WERI-Rb-1 (cell line): ENCODE results near the gene CCDC88A.

Source experiments
- DNase-seq: peaks from one replicate; pipeline ENCODE4 v3.0.0-alpha.2; 2020
- H3K27ac ChIP-seq: fragments of 250-450 bp; sonication (Bioruptor Pico); 2 replicates; pipeline ENCODE4 v1.5.1; 2020; ENCODE audit warnings: mild to moderate bottlenecking, moderate library complexity
- H3K27me3 ChIP-seq: fragments of 250-450 bp; sonication (Bioruptor Pico); 2 replicates; pipeline ENCODE4 v1.5.1; 2021; ENCODE audit warnings: mild to moderate bottlenecking, low read depth, moderate library complexity; ENCODE audit not compliant: insufficient read depth, severe bottlenecking
- H3K36me3 ChIP-seq: fragments of 250-450 bp; sonication (Bioruptor Pico); 2 replicates; pipeline ENCODE4 v1.5.1; 2020; ENCODE audit warnings: mild to moderate bottlenecking, moderate library complexity
- H3K4me3 ChIP-seq: 2 replicates; pipeline ENCODE4 v1.5.1; 2011; ENCODE audit warnings: low read depth, mild to moderate bottlenecking, control low read depth, low read length
- H3K9me3 ChIP-seq: fragments of 250-450 bp; sonication (Bioruptor Pico); 2 replicates; pipeline ENCODE4 v1.5.1; 2021; ENCODE audit warnings: mild to moderate bottlenecking, moderate library complexity; ENCODE audit not compliant: severe bottlenecking
- TF ChIP-seq, protein P1 (sequence below): IDR thresholded peaks from 2 replicates; pipeline ENCODE4 v1.5.1; 2011; ENCODE audit warnings: low read depth, mild to moderate bottlenecking, control low read depth, inconsistent platforms, low read length

Gene CCDC88A

DNA sequence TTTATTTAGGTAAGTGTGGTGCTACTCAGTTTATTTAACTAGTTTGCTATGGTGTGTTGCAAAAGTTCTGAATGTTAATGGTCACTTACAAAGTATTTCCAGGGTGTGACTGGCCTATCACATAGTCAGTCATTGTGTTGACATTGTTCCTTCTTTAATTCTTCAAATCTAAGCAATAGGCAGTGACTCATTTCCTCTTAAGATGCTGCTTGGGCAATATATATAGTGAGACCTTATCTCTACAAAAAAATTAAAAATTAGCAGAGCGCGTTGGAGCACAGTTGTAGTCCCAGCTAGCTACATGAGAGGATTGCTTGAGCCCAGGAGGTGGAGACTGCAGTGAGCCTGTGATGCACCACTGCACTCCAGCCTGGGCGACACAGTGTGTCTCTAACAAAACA is 5.8 kb upstream of the CCDC88A start:
- Histone ChIP-seq H3K36me3 (no peaks in the 10 kb centered on the region), H3K9me3 (no peaks in the 10 kb centered on the region), H3K27ac (no peak overlapping the region), H3K27me3 (no peaks in the 10 kb centered on the region), H3K4me3 (no peak overlapping the region)
- no peak for DNase-seq
- TF ChIP-seq, protein P1, sequence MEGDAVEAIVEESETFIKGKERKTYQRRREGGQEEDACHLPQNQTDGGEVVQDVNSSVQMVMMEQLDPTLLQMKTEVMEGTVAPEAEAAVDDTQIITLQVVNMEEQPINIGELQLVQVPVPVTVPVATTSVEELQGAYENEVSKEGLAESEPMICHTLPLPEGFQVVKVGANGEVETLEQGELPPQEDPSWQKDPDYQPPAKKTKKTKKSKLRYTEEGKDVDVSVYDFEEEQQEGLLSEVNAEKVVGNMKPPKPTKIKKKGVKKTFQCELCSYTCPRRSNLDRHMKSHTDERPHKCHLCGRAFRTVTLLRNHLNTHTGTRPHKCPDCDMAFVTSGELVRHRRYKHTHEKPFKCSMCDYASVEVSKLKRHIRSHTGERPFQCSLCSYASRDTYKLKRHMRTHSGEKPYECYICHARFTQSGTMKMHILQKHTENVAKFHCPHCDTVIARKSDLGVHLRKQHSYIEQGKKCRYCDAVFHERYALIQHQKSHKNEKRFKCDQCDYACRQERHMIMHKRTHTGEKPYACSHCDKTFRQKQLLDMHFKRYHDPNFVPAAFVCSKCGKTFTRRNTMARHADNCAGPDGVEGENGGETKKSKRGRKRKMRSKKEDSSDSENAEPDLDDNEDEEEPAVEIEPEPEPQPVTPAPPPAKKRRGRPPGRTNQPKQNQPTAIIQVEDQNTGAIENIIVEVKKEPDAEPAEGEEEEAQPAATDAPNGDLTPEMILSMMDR = no peak

DNA sequence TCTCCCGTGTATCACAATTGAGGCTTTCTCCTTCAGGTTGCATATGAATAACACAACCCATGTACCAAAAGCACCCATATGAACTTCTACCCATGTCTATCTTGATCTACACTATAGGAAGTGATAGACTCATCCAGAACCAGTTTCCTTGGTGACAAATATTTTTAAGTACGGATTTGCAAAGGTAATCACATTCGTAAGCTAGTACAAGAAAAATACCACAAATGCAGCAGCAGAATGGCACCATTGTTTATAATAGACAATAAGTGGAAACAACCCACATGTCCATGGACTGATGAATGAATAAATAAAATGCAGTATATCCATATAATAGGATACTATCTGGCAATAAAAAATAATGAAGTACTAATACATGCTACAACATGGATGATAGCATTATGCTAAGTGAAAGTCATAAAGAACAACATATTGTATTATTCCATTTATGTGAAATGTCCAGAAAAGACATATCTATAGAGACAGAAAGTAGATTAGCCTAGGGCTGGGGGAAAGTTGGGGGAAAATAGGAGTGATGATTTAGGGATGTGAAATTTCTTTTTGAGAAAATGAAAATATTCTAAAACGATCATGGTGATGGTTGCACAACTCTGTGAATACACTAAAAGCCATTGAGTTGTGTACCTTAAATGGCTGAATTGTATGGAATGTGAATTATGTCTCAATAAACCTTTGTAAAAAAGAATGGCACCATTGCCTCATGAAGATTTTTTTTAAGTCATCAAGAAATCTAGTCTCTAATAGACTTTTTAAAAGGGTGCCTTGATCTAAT is 3.4 kb upstream of the CCDC88A start:
- TF ChIP-seq, protein P1 = no peak
- Histone ChIP-seq H3K4me3 (no peak overlapping the region), H3K27me3 (no peaks in the 10 kb centered on the region), H3K9me3 (no peaks in the 10 kb centered on the region), H3K27ac (no peak overlapping the region), H3K36me3 (no peaks in the 10 kb centered on the region)
- no peak for DNase-seq

DNA sequence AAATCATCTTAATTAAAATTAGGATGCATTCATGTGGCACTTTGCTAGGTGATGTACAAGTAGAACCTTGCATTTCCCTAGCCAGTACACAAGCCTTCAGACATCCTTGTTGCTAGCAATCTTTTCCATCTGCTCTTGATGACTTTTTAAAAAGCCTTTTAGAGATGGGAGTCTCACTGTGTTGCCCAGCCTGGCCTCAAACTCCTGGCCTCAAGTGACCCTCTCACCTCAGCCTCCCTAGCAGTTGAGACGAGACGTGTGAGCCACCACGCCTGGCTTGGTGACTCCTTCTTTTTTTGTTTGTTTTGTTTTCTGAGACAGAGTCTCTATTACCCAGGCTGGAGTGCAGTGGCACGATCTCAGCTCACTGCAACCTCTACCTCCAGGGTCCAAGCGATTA is 1.7 kb upstream of the CCDC88A start:
- TF ChIP-seq, protein P1 = no peak
- Histone ChIP-seq H3K9me3 (no peaks in the 10 kb centered on the region), H3K27me3 (no peaks in the 10 kb centered on the region), H3K4me3 (no peak overlapping the region), H3K36me3 (no peaks in the 10 kb centered on the region), H3K27ac (no peak overlapping the region)
- no peak for DNase-seq

DNA sequence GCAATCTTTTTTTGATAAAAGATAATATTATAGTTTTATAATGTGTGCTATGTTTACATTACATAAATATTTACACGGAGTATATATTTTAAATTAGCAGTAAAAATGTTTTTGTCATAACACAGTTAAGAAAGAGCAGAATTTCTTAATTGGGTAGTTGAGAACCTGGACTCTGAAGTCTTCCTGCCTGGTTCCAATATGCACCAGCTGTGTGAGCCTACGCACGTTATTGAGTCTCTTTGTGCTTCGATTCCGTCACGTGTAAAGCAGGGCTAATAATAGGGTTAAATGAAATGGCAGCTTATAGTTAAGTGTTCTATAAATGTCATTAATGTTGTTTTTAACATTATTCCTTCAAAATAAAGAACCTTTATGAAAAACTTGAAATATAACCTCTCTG is 1.2 kb upstream of the CCDC88A start:
- H3K4me3 ChIP-seq = no peak overlapping the region
- DNase-seq = no peak
- no peak overlapping the region for H3K27ac ChIP-seq

DNA sequence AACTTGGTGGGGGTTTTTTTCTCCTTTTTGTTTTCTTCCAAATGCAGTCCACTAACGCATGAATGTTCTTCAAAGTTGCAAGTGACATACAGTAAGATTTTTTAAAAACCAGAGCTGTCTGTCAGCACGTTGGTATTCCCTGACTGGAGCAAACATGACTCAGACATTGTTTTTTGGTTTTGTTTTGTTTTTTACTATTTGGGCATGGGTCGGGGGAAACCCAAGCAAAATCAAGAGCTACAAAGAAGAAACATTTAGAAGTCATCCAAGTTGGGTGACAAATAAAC is 726 bp upstream of the CCDC88A start:
- Histone ChIP-seq H3K36me3 (no peaks in the 10 kb centered on the region), H3K27ac (peak overlapping the region; percentile 62), H3K4me3 (peak overlapping the region; percentile 63), H3K27me3 (no peaks in the 10 kb centered on the region), H3K9me3 (no peaks in the 10 kb centered on the region)
- no peak for DNase-seq
- TF ChIP-seq, protein P1 = no peak

More for the DNA sequence above, 1.2 kb upstream of the CCDC88A start:
- no peaks in the 10 kb centered on the region for H3K9me3 ChIP-seq
- H3K36me3 ChIP-seq = no peaks in the 10 kb centered on the region
- TF ChIP-seq, protein P1 = no peak
- no peaks in the 10 kb centered on the region for H3K27me3 ChIP-seq

DNA sequence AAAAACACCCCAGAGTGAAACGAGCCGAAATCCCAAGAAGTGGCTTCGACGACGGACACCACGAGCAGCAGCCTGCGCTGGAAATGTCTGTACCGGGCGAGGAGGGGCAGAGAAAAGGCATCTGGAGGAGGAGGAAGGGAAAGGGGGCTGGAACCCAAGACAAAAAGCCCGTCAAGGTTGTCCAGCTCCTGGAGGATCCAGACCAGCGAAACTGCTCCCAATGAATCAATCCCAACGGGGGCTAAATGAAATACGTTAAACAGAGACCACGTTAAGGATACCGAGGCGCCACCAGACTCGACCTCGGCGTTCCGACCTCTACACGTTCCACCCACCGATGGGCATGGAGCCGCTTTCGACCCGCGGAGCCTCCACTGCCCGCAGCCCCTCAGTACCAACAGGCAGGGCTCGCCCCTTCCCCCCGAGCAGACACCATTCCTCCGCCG is 400 bp downstream of the CCDC88A start:
- no peaks in the 10 kb centered on the region for H3K36me3 ChIP-seq
- TF ChIP-seq, protein P1 = no peak
- peak overlapping the region; percentile 95 for H3K4me3 ChIP-seq
- no peaks in the 10 kb centered on the region for H3K9me3 ChIP-seq
- peak overlapping the region; percentile 73 for H3K27ac ChIP-seq
- DNase-seq = no peak
- no peaks in the 10 kb centered on the region for H3K27me3 ChIP-seq
